ENCODE measurements around the gene NEURL2.
"Not testable (repeated sequence)": the region's sequence is repeated elsewhere in the genome, so short reads cannot be mapped to it uniquely, and the experiment has no call there.

The NEURL2 gene

GRCh38 chr20:45931680-45932079 lies 40.7 kb upstream of the NEURL2 start:
- not testable (repeated sequence) for H3K4me2 ChIP-seq (ENCODE audit: low read length, poor library complexity, severe bottlenecking); H2BK15ac ChIP-seq (ENCODE audit: low read depth, poor library complexity, severe bottlenecking); H2BK120ac ChIP-seq (ENCODE audit: low read depth, low read length); H4K91ac ChIP-seq (ENCODE audit: low read length); H4K8ac ChIP-seq (ENCODE audit: low read length); H3K23ac ChIP-seq (ENCODE audit: low read length in 2 of 2); H2BK5ac ChIP-seq (ENCODE audit: low read depth, low read length, poor library complexity, severe bottlenecking); H3K9me3 ChIP-seq (ENCODE audit: control insufficient read depth, low read length); H3K4me3 ChIP-seq (ENCODE audit: insufficient read depth in 1 of 2, low read depth in 1 of 2, low read length in 2 of 2); H3K18ac ChIP-seq (ENCODE audit: low read depth in 1 of 2, low read length in 2 of 2); H3K4me1 ChIP-seq (ENCODE audit: control insufficient read depth, insufficient read depth, low read depth, low read length); H3K27me3 ChIP-seq (ENCODE audit: control insufficient read depth in 1 of 2, insufficient read depth in 1 of 2, low read length in 2 of 2); H2AK5ac ChIP-seq (ENCODE audit: low read length, severe bottlenecking); H2BK12ac ChIP-seq (ENCODE audit: low read length in 2 of 2); H3K9ac ChIP-seq (ENCODE audit: low read length); H2AFZ ChIP-seq (ENCODE audit: low read depth, low read length); H3K79me1 ChIP-seq (replicated peaks; ENCODE audit: low read length, poor library complexity, severe bottlenecking); DNase-seq; H3K4ac ChIP-seq (ENCODE audit: low read depth in 1 of 2, low read length in 2 of 2); H3K14ac ChIP-seq (ENCODE audit: low read length in 2 of 2); H3K36me3 ChIP-seq (ENCODE audit: control insufficient read depth in 1 of 2, insufficient read depth in 2 of 2, low read depth in 1 of 2, low read length in 2 of 2); H3K27ac ChIP-seq (ENCODE audit: low read length, poor library complexity, severe bottlenecking)
- WGBS = 98% methylated on average over 17 of the region's 17 CpGs

GRCh38 chr20:45927071-45927878 lies 36.3 kb upstream of the NEURL2 start:
- no peak overlapping the region for H3K14ac ChIP-seq (ENCODE audit: low read length in 2 of 2)
- H3K9me3 ChIP-seq (ENCODE audit: control insufficient read depth, low read length) = no peaks in the 10 kb centered on the region
- peak overlapping the region; percentile 70 for H2AK5ac ChIP-seq (ENCODE audit: low read length, severe bottlenecking)
- peaks cover 11% of the 10 kb centered on the region for H3K4me1 ChIP-seq (ENCODE audit: control insufficient read depth, insufficient read depth, low read depth, low read length)
- no peak overlapping the region for H4K91ac ChIP-seq (ENCODE audit: low read length)
- no peak overlapping the region for H4K8ac ChIP-seq (ENCODE audit: low read length)
- H3K9ac ChIP-seq (ENCODE audit: low read length) = no peak overlapping the region
- H3K27me3 ChIP-seq (ENCODE audit: control insufficient read depth in 1 of 2, insufficient read depth in 1 of 2, low read length in 2 of 2) = no peaks in the 10 kb centered on the region
- DNase-seq = no peak
- no peak overlapping the region for H2BK5ac ChIP-seq (ENCODE audit: low read depth, low read length, poor library complexity, severe bottlenecking)
- H2BK15ac ChIP-seq (ENCODE audit: low read depth, poor library complexity, severe bottlenecking) = no peak overlapping the region
- H3K36me3 ChIP-seq (ENCODE audit: control insufficient read depth in 1 of 2, insufficient read depth in 2 of 2, low read depth in 1 of 2, low read length in 2 of 2) = peaks cover 4 to 5% of the 10 kb centered on the region in 2 experiments
- H3K27ac ChIP-seq (ENCODE audit: low read length, poor library complexity, severe bottlenecking) = no peak overlapping the region
- no peak overlapping the region for H3K18ac ChIP-seq (ENCODE audit: low read depth in 1 of 2, low read length in 2 of 2)
- no peak overlapping the region for H2BK12ac ChIP-seq (ENCODE audit: low read length in 2 of 2)
- no peak overlapping the region for H2AFZ ChIP-seq (ENCODE audit: low read depth, low read length)
- H3K4ac ChIP-seq (ENCODE audit: low read depth in 1 of 2, low read length in 2 of 2) = no peak overlapping the region
- no peak overlapping the region for H3K23ac ChIP-seq (ENCODE audit: low read length in 2 of 2)
- H2BK120ac ChIP-seq (ENCODE audit: low read depth, low read length) = no peak overlapping the region
- no peak overlapping the region for H3K4me3 ChIP-seq (ENCODE audit: insufficient read depth in 1 of 2, low read depth in 1 of 2, low read length in 2 of 2)
- 89% methylated on average over 14 of the region's 14 CpGs for WGBS
- H3K4me2 ChIP-seq (ENCODE audit: low read length, poor library complexity, severe bottlenecking) = no peak overlapping the region
- peaks cover 7% of the 10 kb centered on the region for H3K79me1 ChIP-seq (replicated peaks; ENCODE audit: low read length, poor library complexity, severe bottlenecking)

DNA sequence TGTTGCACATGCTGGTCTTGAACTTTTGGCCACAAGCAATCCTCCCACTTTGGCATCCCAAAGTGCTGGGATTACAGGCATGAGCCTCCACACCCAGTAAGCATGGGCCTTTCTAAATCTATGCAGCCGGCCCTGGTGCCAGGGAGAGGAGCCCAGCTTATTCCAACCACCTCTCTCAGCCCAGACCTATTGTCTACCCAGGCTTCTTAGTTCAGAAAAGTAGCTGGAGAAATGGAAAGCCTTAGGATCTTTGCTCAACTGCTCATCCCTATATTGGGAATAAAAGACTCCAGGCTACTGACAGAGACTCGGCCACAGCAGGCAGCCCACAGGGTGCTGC lies 35.7 kb upstream of the NEURL2 start:
- Histone ChIP-seq H3K4me1 (ENCODE audit: control insufficient read depth, insufficient read depth, low read depth, low read length) (peaks cover 13% of the 10 kb centered on the region), H2AK5ac (ENCODE audit: low read length, severe bottlenecking) (peak overlapping the region; percentile 70), H3K4ac (ENCODE audit: low read depth in 1 of 2, low read length in 2 of 2) (no peak overlapping the region), H3K18ac (ENCODE audit: low read depth in 1 of 2, low read length in 2 of 2) (no peak overlapping the region), H4K8ac (ENCODE audit: low read length) (no peak overlapping the region), H2AFZ (ENCODE audit: low read depth, low read length) (no peak overlapping the region), H3K23ac (ENCODE audit: low read length in 2 of 2) (no peak overlapping the region), H3K27ac (ENCODE audit: low read length, poor library complexity, severe bottlenecking) (no peak overlapping the region), H4K91ac (ENCODE audit: low read length) (no peak overlapping the region), H3K36me3 (ENCODE audit: control insufficient read depth in 1 of 2, insufficient read depth in 2 of 2, low read depth in 1 of 2, low read length in 2 of 2) (peaks cover 0 to 5% of the 10 kb centered on the region in 2 experiments), H2BK5ac (ENCODE audit: low read depth, low read length, poor library complexity, severe bottlenecking) (no peak overlapping the region), H2BK15ac (ENCODE audit: low read depth, poor library complexity, severe bottlenecking) (no peak overlapping the region), H3K9ac (ENCODE audit: low read length) (no peak overlapping the region), H2BK12ac (ENCODE audit: low read length in 2 of 2) (no peak overlapping the region), H3K4me3 (ENCODE audit: insufficient read depth in 1 of 2, low read depth in 1 of 2, low read length in 2 of 2) (no peak overlapping the region), H3K4me2 (ENCODE audit: low read length, poor library complexity, severe bottlenecking) (no peak overlapping the region), H3K9me3 (ENCODE audit: control insufficient read depth, low read length) (no peaks in the 10 kb centered on the region), H3K14ac (ENCODE audit: low read length in 2 of 2) (no peak overlapping the region), H2BK120ac (ENCODE audit: low read depth, low read length) (no peak overlapping the region), H3K27me3 (ENCODE audit: control insufficient read depth in 1 of 2, insufficient read depth in 1 of 2, low read length in 2 of 2) (no peaks in the 10 kb centered on the region), H3K79me1 (replicated peaks; ENCODE audit: low read length, poor library complexity, severe bottlenecking) (peaks cover 5% of the 10 kb centered on the region)
- WGBS = 79% methylated on average over 2 of the region's 2 CpGs
- DNase-seq = no peak

DNA sequence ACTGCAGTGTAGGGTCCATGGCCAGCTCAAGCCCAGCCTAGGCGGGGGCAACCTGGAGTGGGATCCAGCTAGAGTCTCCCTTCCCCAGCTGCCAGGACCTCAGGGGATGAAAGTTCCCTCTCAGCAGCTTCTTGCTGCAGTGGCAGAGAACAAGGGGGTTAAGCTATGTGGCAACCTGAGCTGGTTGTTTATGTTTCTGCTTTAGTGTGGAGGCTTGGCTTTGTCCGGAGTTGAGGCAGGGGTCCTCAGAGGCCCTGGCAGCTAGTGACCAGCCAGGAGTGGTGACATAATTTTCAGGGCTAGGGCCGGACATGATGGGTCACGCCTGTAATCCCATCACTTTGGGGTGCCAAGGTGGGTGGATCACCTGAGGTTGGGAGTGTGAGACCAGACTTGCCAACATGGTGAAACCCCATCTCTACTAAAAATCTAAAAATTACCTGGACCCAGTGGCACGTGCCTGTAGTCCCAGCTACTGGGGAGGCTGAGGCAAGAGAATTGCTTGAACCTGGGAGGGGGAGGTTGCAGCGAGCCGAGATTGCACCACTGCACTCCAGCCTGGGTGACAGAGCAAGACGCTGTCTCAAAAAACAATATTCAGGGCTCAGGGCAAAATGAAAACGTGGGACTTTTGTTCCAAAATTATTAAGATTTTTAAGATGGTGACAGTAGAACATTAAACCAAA lies 35.0 kb upstream of the NEURL2 start:
- Histone ChIP-seq H2AFZ (ENCODE audit: low read depth, low read length) (no peak overlapping the region), H3K4me3 (ENCODE audit: insufficient read depth in 1 of 2, low read depth in 1 of 2, low read length in 2 of 2) (no peak overlapping the region), H3K36me3 (ENCODE audit: control insufficient read depth in 1 of 2, insufficient read depth in 2 of 2, low read depth in 1 of 2, low read length in 2 of 2) (peaks cover 0 to 2% of the 10 kb centered on the region in 2 experiments), H3K14ac (ENCODE audit: low read length in 2 of 2) (no peak overlapping the region), H3K79me1 (replicated peaks; ENCODE audit: low read length, poor library complexity, severe bottlenecking) (peaks cover 2% of the 10 kb centered on the region), H2BK5ac (ENCODE audit: low read depth, low read length, poor library complexity, severe bottlenecking) (no peak overlapping the region), H4K91ac (ENCODE audit: low read length) (no peak overlapping the region), H3K27ac (ENCODE audit: low read length, poor library complexity, severe bottlenecking) (no peak overlapping the region), H3K23ac (ENCODE audit: low read length in 2 of 2) (no peak overlapping the region), H3K4me1 (ENCODE audit: control insufficient read depth, insufficient read depth, low read depth, low read length) (peaks cover 13% of the 10 kb centered on the region), H3K9ac (ENCODE audit: low read length) (no peak overlapping the region), H3K9me3 (ENCODE audit: control insufficient read depth, low read length) (no peaks in the 10 kb centered on the region), H3K18ac (ENCODE audit: low read depth in 1 of 2, low read length in 2 of 2) (no peak overlapping the region), H2BK120ac (ENCODE audit: low read depth, low read length) (no peak overlapping the region), H2BK15ac (ENCODE audit: low read depth, poor library complexity, severe bottlenecking) (peak overlapping the region; percentile 44), H2BK12ac (ENCODE audit: low read length in 2 of 2) (peak overlapping the region in 1 of 2 experiments; percentile 28), H3K27me3 (ENCODE audit: control insufficient read depth in 1 of 2, insufficient read depth in 1 of 2, low read length in 2 of 2) (no peaks in the 10 kb centered on the region), H3K4me2 (ENCODE audit: low read length, poor library complexity, severe bottlenecking) (no peak overlapping the region), H3K4ac (ENCODE audit: low read depth in 1 of 2, low read length in 2 of 2) (peak overlapping the region in 1 of 2 experiments; percentile 69), H2AK5ac (ENCODE audit: low read length, severe bottlenecking) (no peak overlapping the region), H4K8ac (ENCODE audit: low read length) (no peak overlapping the region)
- DNase-seq = no peak
- WGBS = 84% methylated on average over 8 of the region's 9 CpGs
